Epithelial cell of esophagus (primary cell): ENCODE measurements around the gene DIPK1A.

Experiments used
- DNase-seq: peaks from one replicate; pipeline ENCODE4 v3.0.0; 2010; ENCODE audit warnings: low read depth
- H3K4me3 ChIP-seq: 2 replicates; pipeline ENCODE4 v1.5.1; 2011; ENCODE audit warnings: mild to moderate bottlenecking, low read length, control low read depth
- CTCF ChIP-seq: IDR thresholded peaks from 2 replicates; pipeline ENCODE4 v1.5.1; 2011; ENCODE audit warnings: low read depth, mild to moderate bottlenecking, low read length, control low read depth, inconsistent platforms; ENCODE audit not compliant: insufficient read depth; ENCODE audit errors: missing control alignments

Gene DIPK1A

GRCh38 chr1:92961131-92961895, at the start of gene DIPK1A:
DIPK1A (minus strand) TSS chr1:92961462; CDS start chr1:92961429, 33 bp downstream.
- DNase-seq: peak; percentile 68
- TF ChIP-seq CTCF: no peak
- H3K4me3 ChIP-seq: peak within 1 kb of the TSS; percentile 54

GRCh38 chr1:93007941-93008577, 46.8 kb upstream of the DIPK1A start:
- DNase-seq: no peak
- no peak overlapping the region for H3K4me3 ChIP-seq
- TF ChIP-seq CTCF: no peak

- no peak overlapping the region for H3K4me3 ChIP-seq
- TF ChIP-seq CTCF: no peak
- no peak for DNase-seq
Observed at GRCh38 chr1:93005252-93005598, 44.0 kb upstream of the DIPK1A start.

- DNase-seq: no peak
- no peak overlapping the region for H3K4me3 ChIP-seq
- no peak for TF ChIP-seq CTCF
Observed at GRCh38 chr1:93004566-93005251, 43.4 kb upstream of the DIPK1A start.

- no peak for DNase-seq
- TF ChIP-seq CTCF: no peak
- no peak overlapping the region for H3K4me3 ChIP-seq
Observed at GRCh38 chr1:93003981-93004380, 42.7 kb upstream of the DIPK1A start.

- TF ChIP-seq CTCF: no peak
Observed at GRCh38 chr1:93002781-93003180, 41.5 kb upstream of the DIPK1A start.

More at GRCh38 chr1:93002781-93003180, 41.5 kb upstream of the DIPK1A start:
- no peak overlapping the region for H3K4me3 ChIP-seq
- DNase-seq: no peak
